Thoracic aorta (tissue), 2 donors: Measurements from ENCODE around the gene TTC31. TPM values are rescaled to one million over a fixed set of nuclear protein-coding genes. Genes with fewer than 3 reads are reported as not detected.
A peak's percentile ranks its signal among the peaks of the same experiment; 100 is the strongest.

Experiments
- ATAC-seq: fragments of 150-250 bp; one replicate; pipeline ENCODE4 v1.8.0; 2017; ENCODE audit warnings: low read depth; ENCODE audit not compliant: insufficient number of reproducible peaks, low FRiP score
- DNase-seq: peaks from one replicate; pipeline ENCODE4 v3.0.0-alpha.2; 2020; ENCODE audit warnings: low spot score
- H3K27ac ChIP-seq, 2 donors: fragments of 200-600 bp; sonication (generic); 1 replicate in 1 of 2; 2 replicates in 1 of 2; pipeline ENCODE4 v1.5.1; 2016; ENCODE audit warnings: mild to moderate bottlenecking in 2 of 2, moderate library complexity in 2 of 2
- H3K27me3 ChIP-seq: fragments of 200-600 bp; sonication (generic); replicated peaks from 2 replicates; pipeline ENCODE4 v1.6.0; 2016; ENCODE audit warnings: mild to moderate bottlenecking; ENCODE audit not compliant: insufficient read depth
- H3K36me3 ChIP-seq: fragments of 200-600 bp; sonication (generic); one replicate; pipeline ENCODE4 v1.5.1; 2016
- H3K4me1 ChIP-seq, 2 donors: fragments of 200-600 bp; sonication (generic); 1 replicate in 1 of 2; 2 replicates in 1 of 2; pipeline versions ENCODE4 v1.5.1 to v1.6.0; 2016; ENCODE audit warnings: low read depth in 2 of 2, mild to moderate bottlenecking in 1 of 2; ENCODE audit not compliant: control insufficient read depth in 1 of 2
- H3K4me3 ChIP-seq: fragments of 200-600 bp; sonication (generic); 2 replicates; pipeline ENCODE4 v1.5.1; 2016; ENCODE audit warnings: mild to moderate bottlenecking
- H3K9me3 ChIP-seq: fragments of 200-600 bp; sonication (generic); 2 replicates; pipeline ENCODE4 v1.5.1; 2016
- CTCF ChIP-seq: fragments of 200-600 bp; sonication (generic); IDR thresholded peaks from one replicate; pipeline ENCODE4 v1.5.1; 2019; ENCODE audit warnings: antibody characterized with exemption
- total RNA-seq, 2 donors: library from RNA; depleted of rRNA; stranded (reverse); fragments of >200 nt; gene quantifications; one replicate each; pipeline versions ENCODE4 v1.1.0 to v1.2.3, GENCODE V29; 2016

The TTC31 gene
- total RNA-seq, 2 donors from 2014 or later: 37.9 to 38.9 TPM

GRCh38 chr2:74513605-74514367 is 30.9 kb downstream of the TTC31 start:
- Histone ChIP-seq H3K36me3 (no peaks in the 10 kb centered on the region), H3K9me3 (no peaks in the 10 kb centered on the region), H3K4me3 (peak overlapping the region; percentile 50), H3K27me3 (peaks cover 59% of the 10 kb centered on the region), H3K27ac (no peak overlapping the region), H3K4me1 (peaks cover 8 to 29% of the 10 kb centered on the region in 2 donors)
- TF ChIP-seq CTCF: no peak
- ATAC-seq: no peak
- no peak for DNase-seq

- H3K9me3 ChIP-seq: no peaks in the 10 kb centered on the region
- H3K27me3 ChIP-seq: peaks cover 64% of the 10 kb centered on the region
- TF ChIP-seq CTCF: no peak
- peaks cover 8 to 29% of the 10 kb centered on the region in 2 donors for H3K4me1 ChIP-seq
- no peak for ATAC-seq
- H3K4me3 ChIP-seq: peak within 1 kb of the TSS; percentile 50
- H3K36me3 ChIP-seq: no peaks in the 10 kb centered on the region
- no peak within 1 kb of the TSS for H3K27ac ChIP-seq
- no peak for DNase-seq
Observed at GRCh38 chr2:74514368-74515270, 31.7 kb downstream of the TTC31 start, which contains the start of gene TLX2. Gene TLX2, plus strand, starts transcription at chr2:74514450. Its CDS starts 357 bp downstream, at chr2:74514807.

- Histone ChIP-seq H3K36me3 (no peaks in the 10 kb centered on the region), H3K27ac (no peak overlapping the region), H3K4me1 (peaks cover 8 to 29% of the 10 kb centered on the region in 2 donors), H3K9me3 (no peaks in the 10 kb centered on the region), H3K4me3 (peak overlapping the region; percentile 51), H3K27me3 (peaks cover 64% of the 10 kb centered on the region)
- DNase-seq (no peak), ATAC-seq (no peak)
- TF ChIP-seq CTCF: no peak
Observed at GRCh38 chr2:74515271-74515980, 32.5 kb downstream of the TTC31 start.

GRCh38 chr2:74515981-74516633 is 33.2 kb downstream of the TTC31 start:
- Histone ChIP-seq H3K27me3 (peaks cover 64% of the 10 kb centered on the region), H3K4me3 (peak overlapping the region; percentile 51)

More at GRCh38 chr2:74515981-74516633, 33.2 kb downstream of the TTC31 start:
- H3K9me3 ChIP-seq: no peaks in the 10 kb centered on the region
- TF ChIP-seq CTCF: no peak
- ATAC-seq: no peak
- H3K4me1 ChIP-seq: peaks cover 8 to 29% of the 10 kb centered on the region in 2 donors
- no peak for DNase-seq
- no peaks in the 10 kb centered on the region for H3K36me3 ChIP-seq
- H3K27ac ChIP-seq: no peak overlapping the region
